Natural killer cell treated with Interleukin-12 subunit alpha and Interleukin-12 subunit beta and Interleukin-15 and Interleukin-18, amount 100 ng/mL, for 72 hours (primary cell): ENCODE measurements around the gene TMEM175. TPM values are rescaled to one million over a fixed set of nuclear protein-coding genes. Genes with fewer than 3 reads are reported as not detected.

Experiments used
- ATAC-seq, 2 donors: fragments of 150-1000 bp; cut with Tn5 transposase in 1 of 2; sonication (Bioruptor Pico), chemical (Tn5 transposase) in 1 of 2; 2 replicates each; pipeline ENCODE4 v1.10.0; 2021
- DNase-seq: peaks from one replicate; pipeline ENCODE4 v3.0.0; 2022; ENCODE audit warnings: low spot score
- H3K27ac Mint-ChIP-seq, 2 donors: 1 replicate in 1 of 2; 2 replicates in 1 of 2; pipeline ENCODE4 v1.8.0; 2022; ENCODE audit warnings: mixed read lengths in 2 of 2, mild to moderate bottlenecking in 1 of 2, moderate library complexity in 1 of 2
- H3K27me3 Mint-ChIP-seq, 2 donors: 1 replicate in 1 of 2; 2 replicates in 1 of 2; pipeline ENCODE4 v1.8.0; 2022; ENCODE audit warnings: mixed read lengths in 2 of 2
- H3K36me3 Mint-ChIP-seq: one replicate; pipeline ENCODE4 v1.8.0; 2022; ENCODE audit warnings: mixed read lengths
- H3K4me1 Mint-ChIP-seq, 2 donors: 1 replicate in 1 of 2; 2 replicates in 1 of 2; pipeline ENCODE4 v1.8.0; 2022; ENCODE audit warnings: low read depth in 2 of 2, mixed read lengths in 2 of 2, mild to moderate bottlenecking in 1 of 2
- H3K4me3 Mint-ChIP-seq: one replicate; pipeline ENCODE4 v1.8.0; 2022; ENCODE audit warnings: mixed read lengths
- H3K9me3 Mint-ChIP-seq: 2 replicates; pipeline ENCODE4 v1.8.0; 2022; ENCODE audit warnings: mixed read lengths
- total RNA-seq, 2 donors: library from RNA; stranded (reverse); gene quantifications; one replicate each; pipeline ENCODE4 v1.2.3, GENCODE V29; 2022

Gene TMEM175
- total RNA-seq, 2 donors from 2014 or later, result 26.5 to 29.2 TPM

DNA sequence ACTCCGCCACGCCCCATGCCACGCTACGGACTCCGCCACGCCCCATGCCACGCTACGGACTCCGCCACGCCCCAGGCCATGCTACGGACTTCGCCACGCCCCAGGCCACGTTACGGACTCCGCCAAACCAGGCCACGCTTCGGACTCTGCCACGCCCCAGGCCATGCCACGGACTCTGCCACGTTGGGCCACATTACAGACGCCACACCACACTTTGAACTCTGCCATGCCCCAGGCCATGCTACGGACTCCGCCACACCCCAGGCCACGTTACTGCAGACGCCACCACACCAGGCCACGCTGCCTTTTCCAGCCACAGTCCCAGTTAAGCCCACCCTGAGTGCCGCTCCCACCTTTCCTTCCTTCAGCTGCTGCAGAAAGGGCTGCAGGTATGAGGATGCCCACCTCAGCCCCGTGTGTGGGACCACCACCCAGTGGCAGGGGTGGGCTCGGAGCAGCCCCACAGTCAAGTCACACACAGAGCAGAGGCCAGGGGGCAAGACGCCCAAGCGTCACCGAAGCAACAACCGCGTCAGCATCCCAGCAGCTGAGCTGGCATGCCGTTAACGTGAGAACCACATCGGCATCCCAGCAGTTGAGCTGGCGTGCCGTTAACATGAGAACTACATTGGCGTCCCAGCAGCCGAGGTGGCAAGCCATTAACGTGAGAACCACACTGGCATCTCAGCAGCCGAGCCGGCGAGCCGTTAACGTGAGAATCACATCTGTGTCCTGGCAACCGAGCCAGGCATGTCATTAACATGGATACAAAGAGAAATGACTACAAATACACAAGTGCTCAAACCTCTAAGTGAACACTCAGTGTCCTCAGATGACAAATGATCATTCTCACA is 26.5 kb upstream of the TMEM175 start:
- Mint-ChIP-seq H3K4me1 (peaks cover 8 to 16% of the 10 kb centered on the region in 2 donors), H3K36me3 (no peaks in the 10 kb centered on the region)

DNA sequence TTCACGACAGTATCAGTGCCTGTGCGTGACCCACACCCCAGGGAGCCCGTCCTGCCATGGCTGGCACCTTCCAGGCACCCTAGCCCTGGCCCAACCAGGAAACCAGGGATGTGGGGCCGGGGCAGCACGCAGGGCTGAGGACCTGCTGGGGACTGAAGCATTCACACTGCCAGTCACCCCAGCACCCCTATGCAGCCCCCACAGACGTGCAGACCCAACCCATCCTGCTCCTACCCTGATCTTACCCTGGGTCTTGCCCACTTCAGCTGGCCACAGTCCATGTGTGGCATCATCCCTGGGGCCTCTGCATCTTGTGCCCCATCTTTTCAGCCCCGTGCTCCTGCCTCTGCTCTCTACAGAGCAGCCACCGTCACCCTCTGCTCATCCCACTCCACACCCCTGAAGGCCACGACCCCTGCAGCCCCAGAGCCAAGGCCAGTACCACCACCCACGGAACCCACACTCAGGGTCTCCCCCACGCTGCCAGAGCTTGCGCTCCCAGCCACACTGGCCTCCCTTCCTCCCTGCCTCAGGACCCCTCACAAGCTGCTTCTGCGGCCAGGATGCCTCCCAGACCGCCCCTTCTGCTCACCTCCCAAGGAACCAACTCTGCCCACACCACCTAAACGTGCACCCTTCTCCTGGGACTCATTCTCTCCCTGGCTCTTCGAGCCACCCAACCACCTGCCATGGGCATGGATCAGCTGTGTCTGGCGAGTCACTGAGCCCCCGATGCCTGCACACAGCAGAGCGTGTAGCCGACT is 25.7 kb upstream of the TMEM175 start:
- peaks cover 8 to 13% of the 10 kb centered on the region in 2 donors for H3K4me1 Mint-ChIP-seq
- H3K36me3 Mint-ChIP-seq, result no peaks in the 10 kb centered on the region
- ATAC-seq (no peak), DNase-seq (no peak)
- no peak overlapping the region for H3K4me3 Mint-ChIP-seq
- no peaks in the 10 kb centered on the region for H3K9me3 Mint-ChIP-seq
- H3K27ac Mint-ChIP-seq, result no peak overlapping the region
- no peaks in the 10 kb centered on the region for H3K27me3 Mint-ChIP-seq

More for the DNA sequence above, 26.5 kb upstream of the TMEM175 start:
- Mint-ChIP-seq H3K27me3 (no peaks in the 10 kb centered on the region), H3K4me3 (no peak overlapping the region), H3K9me3 (no peaks in the 10 kb centered on the region), H3K27ac (no peak overlapping the region)
- ATAC-seq, result no peak
- DNase-seq, result no peak

DNA sequence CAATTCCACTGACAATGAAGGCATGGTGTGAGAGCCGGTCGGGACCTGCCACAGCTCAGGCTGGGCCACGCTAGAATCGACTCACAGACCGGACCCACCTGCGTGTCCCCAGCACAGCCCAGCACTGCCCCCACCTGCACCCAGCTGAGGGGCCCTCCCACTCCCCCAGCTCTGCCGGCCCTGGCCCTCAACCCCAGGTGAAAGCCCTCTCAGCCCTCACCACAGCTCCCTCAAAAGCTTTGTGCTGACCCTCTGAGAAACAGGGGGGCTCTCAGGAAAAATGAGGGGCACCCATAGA is 25.2 kb upstream of the TMEM175 start:
- no peaks in the 10 kb centered on the region for H3K9me3 Mint-ChIP-seq
- DNase-seq, result no peak
- peaks cover 8 to 15% of the 10 kb centered on the region in 2 donors for H3K4me1 Mint-ChIP-seq
- no peak overlapping the region for H3K27ac Mint-ChIP-seq
- ATAC-seq, result no peak
- no peak overlapping the region for H3K4me3 Mint-ChIP-seq
- H3K27me3 Mint-ChIP-seq, result no peaks in the 10 kb centered on the region
- no peaks in the 10 kb centered on the region for H3K36me3 Mint-ChIP-seq

DNA sequence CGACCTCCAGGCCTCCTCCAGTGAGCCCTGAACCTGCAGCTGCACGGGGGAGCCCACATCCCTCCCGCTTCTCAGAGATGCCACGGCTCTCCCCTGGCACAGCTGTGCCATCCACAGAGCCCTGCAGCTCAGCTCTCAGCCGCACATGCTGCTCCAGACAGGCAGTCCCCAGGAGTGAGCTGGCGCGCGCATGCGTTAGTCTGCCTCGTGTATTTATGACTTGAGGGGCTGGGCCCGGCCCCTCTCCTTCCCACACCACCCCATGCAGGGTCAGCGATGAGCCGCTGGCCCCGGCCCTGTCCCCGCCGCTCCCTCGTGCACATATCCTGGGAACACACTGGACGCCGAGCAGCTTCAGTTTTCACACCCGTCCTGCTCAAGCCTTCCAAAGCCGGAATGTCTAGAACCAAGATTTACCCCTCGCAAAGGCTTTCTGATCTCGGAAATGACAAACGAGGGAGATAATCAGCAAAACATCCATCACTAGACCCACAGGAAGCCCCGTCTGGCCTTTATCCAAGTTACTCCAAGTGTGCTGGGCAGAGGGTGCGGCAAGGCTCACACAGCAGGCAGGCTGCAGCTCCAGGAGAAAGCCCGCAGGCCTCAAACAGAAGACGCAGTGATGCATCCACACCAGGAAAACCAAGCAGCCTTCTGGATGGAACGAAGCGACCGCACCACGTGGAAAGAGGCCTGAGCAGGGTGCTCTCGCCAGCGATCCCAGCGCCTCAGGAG is 24.4 kb upstream of the TMEM175 start:
- Mint-ChIP-seq H3K9me3 (no peaks in the 10 kb centered on the region), H3K27ac (no peak overlapping the region)
- no peak for ATAC-seq

DNA sequence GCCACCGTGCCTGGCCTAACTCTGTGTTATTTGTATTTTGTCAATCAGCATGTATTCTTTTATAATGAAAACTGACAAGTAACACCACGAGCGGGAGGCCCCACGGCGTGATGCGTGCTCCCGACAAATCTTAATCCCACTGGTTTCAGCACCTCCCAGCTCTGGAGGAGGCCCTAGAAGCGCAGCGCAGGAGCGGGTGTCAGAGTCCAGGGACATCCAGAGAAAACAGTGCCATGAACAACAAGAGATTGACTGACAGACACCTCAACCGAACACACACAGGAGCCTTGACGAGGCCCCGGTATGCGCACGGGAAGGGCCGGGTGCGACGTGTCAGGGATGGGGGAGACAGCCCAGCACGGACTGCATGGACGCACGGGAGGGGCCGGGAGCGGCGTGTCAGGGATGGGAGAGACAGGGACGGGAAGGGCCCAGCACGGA is 23.1 kb upstream of the TMEM175 start:
- DNase-seq (peak; percentile 57), ATAC-seq (no peak)
- H3K9me3 Mint-ChIP-seq, result no peaks in the 10 kb centered on the region
- H3K27me3 Mint-ChIP-seq, result no peaks in the 10 kb centered on the region
- H3K27ac Mint-ChIP-seq, result no peak overlapping the region
- H3K4me1 Mint-ChIP-seq, result peaks cover 0 to 16% of the 10 kb centered on the region in 2 donors
- no peaks in the 10 kb centered on the region for H3K36me3 Mint-ChIP-seq
- no peak overlapping the region for H3K4me3 Mint-ChIP-seq

More for the DNA sequence above, 24.4 kb upstream of the TMEM175 start:
- Mint-ChIP-seq H3K4me3 (no peak overlapping the region), H3K27me3 (no peaks in the 10 kb centered on the region), H3K4me1 (peaks cover 3 to 16% of the 10 kb centered on the region in 2 donors), H3K36me3 (no peaks in the 10 kb centered on the region)
- DNase-seq, result no peak

DNA sequence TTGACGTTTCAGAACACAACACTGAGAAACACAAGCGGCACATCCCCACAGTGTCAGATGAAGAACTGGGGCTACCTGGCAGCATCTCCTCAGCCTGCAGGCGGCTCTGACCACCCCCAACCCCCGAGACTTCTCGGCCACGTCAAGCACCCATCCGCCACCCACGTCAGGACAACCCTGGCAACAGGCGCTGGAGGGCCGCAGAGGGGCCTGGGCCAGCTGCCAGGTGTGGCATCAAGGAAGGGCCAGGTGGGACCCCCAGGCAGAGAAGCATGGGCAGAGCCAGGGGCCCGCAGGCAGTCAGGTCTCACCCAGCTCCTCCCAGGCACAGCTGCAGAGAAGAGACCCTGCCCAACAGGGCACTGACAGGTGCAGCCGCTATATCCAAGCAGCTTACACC is 22.4 kb upstream of the TMEM175 start:
- no peak overlapping the region for H3K27ac Mint-ChIP-seq
- H3K4me3 Mint-ChIP-seq, result no peak overlapping the region
- DNase-seq (peak; percentile 32), ATAC-seq (no peak)
- H3K4me1 Mint-ChIP-seq, result peaks cover 6 to 20% of the 10 kb centered on the region in 2 donors
- H3K27me3 Mint-ChIP-seq, result no peaks in the 10 kb centered on the region
- H3K9me3 Mint-ChIP-seq, result no peaks in the 10 kb centered on the region
- no peaks in the 10 kb centered on the region for H3K36me3 Mint-ChIP-seq

DNA sequence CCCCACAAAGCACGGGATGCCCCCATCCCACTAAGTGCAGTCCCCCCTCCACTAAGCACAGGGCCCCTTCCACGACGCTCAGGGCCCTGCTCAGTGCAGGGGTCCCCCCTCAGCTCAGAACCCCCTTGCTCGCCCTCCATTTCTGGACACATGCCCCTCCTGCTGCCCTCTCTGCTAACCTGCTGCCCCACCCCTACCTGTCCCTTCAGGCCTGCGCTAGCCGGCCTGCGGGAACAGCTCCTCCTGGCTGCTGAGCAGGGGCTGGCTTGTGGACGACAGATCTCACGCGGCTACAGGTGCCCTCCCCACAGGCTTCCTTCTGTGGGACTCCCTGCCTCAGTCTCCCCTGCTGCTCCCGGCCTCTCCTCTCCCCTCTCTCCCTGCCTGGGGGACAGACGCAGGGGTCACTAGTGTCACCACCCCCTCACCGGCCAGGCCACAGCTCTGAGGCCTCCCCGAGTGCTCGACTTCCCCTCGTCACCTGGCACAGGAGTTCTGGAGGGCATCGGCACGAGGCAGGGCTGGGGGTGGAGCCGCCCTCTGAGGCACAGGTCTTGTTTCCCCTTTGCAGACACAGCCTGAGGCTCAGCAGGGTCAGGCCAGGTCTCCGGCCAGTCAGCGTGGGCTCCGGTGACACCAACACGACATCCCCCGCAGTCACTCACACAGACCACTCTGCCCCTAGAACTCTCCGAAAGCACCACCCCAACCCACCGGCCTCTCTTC is 21.7 kb upstream of the TMEM175 start:
- H3K27me3 Mint-ChIP-seq, result no peaks in the 10 kb centered on the region

DNA sequence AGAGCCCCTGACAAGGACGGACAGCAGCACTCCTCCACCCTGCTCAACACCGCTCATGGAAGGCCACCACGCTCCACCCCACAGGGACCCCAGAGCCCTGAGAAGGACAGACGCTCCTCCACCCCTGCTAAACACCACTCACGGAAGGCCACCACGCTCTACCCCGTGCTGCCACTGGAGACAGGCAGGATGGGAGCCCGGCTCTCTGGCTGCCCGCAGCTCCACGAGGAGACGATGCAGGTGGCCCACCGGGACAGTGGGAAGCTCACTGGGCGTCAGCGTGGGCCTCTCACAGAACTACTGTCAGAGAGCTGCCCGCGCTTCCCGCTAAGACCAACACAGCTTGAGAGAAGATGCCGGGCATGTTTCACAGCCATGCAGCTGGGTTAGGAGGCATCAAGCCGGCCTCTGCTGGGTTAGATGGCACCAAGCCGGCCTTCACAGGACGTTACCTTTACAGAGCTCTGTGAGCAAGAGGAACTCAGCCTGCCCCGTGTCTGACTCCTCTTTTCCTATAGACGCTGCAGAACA is 21.0 kb upstream of the TMEM175 start:
- no peak for ATAC-seq
- Mint-ChIP-seq H3K4me1 (peaks cover 20 to 28% of the 10 kb centered on the region in 2 donors), H3K9me3 (no peaks in the 10 kb centered on the region), H3K4me3 (no peak overlapping the region), H3K36me3 (no peaks in the 10 kb centered on the region), H3K27me3 (no peaks in the 10 kb centered on the region), H3K27ac (no peak overlapping the region)
- peak; percentile 51 for DNase-seq

More for the DNA sequence above, 21.7 kb upstream of the TMEM175 start:
- H3K36me3 Mint-ChIP-seq, result no peaks in the 10 kb centered on the region
- ATAC-seq, result peak in 1 of 2 donors; percentile 19
- peak; percentile 44 for DNase-seq
- peaks cover 13 to 25% of the 10 kb centered on the region in 2 donors for H3K4me1 Mint-ChIP-seq
- no peaks in the 10 kb centered on the region for H3K9me3 Mint-ChIP-seq
- no peak overlapping the region for H3K27ac Mint-ChIP-seq
- no peak overlapping the region for H3K4me3 Mint-ChIP-seq

DNA sequence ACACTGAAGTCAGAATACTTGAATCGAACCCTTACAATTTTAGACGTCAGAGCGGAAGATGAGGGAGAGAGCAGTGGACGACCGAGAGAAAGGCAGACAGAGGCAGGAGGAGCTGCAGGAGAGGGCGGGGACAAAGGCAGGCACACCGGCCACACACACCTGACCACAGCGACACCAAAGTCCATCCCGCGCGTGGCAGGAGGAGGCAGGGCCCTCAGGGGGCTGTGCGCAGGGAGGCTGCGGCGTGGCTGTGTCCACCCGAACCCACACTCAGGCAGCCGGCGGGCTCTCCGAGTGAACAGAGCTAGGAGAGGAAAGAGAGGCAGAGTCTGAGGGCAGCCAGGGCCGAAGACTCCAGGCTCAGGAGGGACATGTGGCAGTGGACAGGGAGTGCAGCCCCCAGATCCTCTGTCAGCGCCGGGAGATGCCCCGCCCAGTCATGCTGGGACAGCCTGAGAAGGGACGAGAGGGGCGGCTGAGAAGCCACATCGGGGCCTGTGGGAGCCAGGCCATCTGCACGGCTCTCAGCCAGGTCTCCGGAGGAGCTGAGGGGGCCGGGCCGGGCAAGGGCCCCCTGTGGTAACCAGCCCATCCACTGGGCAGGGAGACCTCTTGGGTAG is 20.3 kb upstream of the TMEM175 start:
- no peaks in the 10 kb centered on the region for H3K36me3 Mint-ChIP-seq
- H3K4me3 Mint-ChIP-seq, result no peak overlapping the region
- H3K27ac Mint-ChIP-seq, result no peak overlapping the region
- ATAC-seq (no peak), DNase-seq (peak; percentile 52)
- peaks cover 27 to 32% of the 10 kb centered on the region in 2 donors for H3K4me1 Mint-ChIP-seq
- H3K27me3 Mint-ChIP-seq, result no peaks in the 10 kb centered on the region
- H3K9me3 Mint-ChIP-seq, result no peaks in the 10 kb centered on the region

DNA sequence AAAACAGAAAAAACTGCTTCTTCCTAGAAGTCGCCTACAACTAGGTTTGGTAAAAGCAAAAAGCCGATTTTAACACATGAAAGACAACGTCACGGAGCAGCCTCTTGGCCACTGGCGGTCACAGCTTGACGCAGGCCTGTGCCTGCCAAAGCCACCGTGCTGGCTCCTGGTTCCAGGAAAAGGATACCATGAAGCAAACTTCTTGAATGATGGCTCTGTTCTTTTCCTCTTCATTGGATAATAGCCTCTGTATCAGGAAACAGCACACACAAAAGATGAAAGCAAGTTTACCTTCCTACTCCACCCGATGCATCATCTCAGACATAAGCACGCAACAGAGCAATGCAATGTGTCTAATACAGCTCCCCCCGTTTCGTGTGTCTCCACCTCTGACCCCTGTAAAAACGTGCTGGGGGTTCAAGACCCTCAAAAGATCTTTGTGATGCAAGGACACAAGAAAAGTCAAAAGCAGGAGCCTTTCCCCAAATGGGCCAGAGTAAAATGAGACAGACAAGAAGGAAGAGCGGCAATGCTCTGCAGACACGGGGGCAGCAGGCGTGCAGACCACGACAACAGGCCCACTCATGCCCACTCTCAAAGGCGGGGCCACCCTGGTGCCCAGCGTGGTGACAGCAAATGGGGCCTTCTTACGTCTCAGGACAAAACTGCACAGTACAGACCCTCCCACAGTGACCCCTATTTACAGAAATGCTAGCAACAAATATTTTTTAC is 19.5 kb upstream of the TMEM175 start:
- Mint-ChIP-seq H3K9me3 (no peaks in the 10 kb centered on the region), H3K36me3 (no peaks in the 10 kb centered on the region), H3K27ac (no peak overlapping the region), H3K4me1 (peaks cover 34 to 38% of the 10 kb centered on the region in 2 donors), H3K27me3 (no peaks in the 10 kb centered on the region), H3K4me3 (no peak overlapping the region)
- no peak for DNase-seq
- no peak for ATAC-seq

DNA sequence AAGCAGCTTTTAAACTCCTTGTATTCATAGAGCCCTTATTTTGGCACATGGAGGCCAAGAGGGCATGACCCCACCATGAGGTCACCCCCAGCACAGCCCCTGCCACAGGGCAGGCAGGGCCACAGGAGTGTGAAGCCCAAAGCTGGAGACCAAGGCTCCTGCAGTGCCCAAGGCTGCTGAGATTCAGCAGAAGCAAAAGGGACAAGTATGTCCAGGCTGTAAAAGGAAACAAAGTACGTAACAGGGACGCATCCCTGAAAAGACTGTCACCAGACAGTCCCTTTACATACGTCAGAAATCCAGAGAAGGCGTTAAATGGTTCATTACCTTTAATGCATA is 19.0 kb upstream of the TMEM175 start:
- Mint-ChIP-seq H3K27ac (no peak overlapping the region), H3K9me3 (no peaks in the 10 kb centered on the region), H3K4me1 (peaks cover 39 to 43% of the 10 kb centered on the region in 2 donors), H3K36me3 (peaks cover 4% of the 10 kb centered on the region), H3K4me3 (no peak overlapping the region), H3K27me3 (no peaks in the 10 kb centered on the region)
- ATAC-seq, result no peak
- no peak for DNase-seq

DNA sequence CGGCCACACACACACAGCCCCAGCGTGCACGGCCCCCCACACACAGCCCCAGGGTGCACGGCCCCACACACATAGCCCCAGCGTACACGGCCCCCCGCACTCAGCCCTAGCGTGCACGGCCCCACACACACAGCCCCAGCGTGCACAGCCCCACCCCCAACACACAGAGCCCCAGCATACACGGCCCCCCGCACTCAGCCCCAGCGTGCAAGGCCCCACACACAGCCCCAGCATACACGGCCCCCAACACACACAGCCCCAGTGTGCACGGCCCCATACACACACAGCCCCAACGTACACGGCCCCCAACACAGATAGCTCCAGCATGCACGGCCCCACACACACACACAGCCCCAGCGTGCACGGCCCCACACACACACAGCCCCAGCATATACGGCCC is 17.7 kb upstream of the TMEM175 start:
- Mint-ChIP-seq H3K27me3 (no peaks in the 10 kb centered on the region), H3K36me3 (peaks cover 5% of the 10 kb centered on the region), H3K4me3 (peak overlapping the region; percentile 57), H3K9me3 (no peaks in the 10 kb centered on the region), H3K27ac (no peak overlapping the region), H3K4me1 (peaks cover 46 to 47% of the 10 kb centered on the region in 2 donors)
- peak; percentile 35 for DNase-seq
- ATAC-seq, result no peak
